Left cardiac atrium (tissue), 4 donors: ENCODE data around the gene TMEM240. TPM values are rescaled to one million over a fixed set of nuclear protein-coding genes. Genes with fewer than 3 reads are reported as not detected.
"Not testable (repeated sequence)": the region's sequence is repeated elsewhere in the genome, so short reads cannot be mapped to it uniquely, and the experiment has no call there.

Source experiments
- ATAC-seq, 2 donors: fragments of 200-7000 bp; cut with Tn5 transposase; one replicate each; pipeline ENCODE4 v1.9.1; 2020; ENCODE audit warnings: mild to moderate bottlenecking in 2 of 2, moderate library complexity in 2 of 2
- DNase-seq: peaks from one replicate; pipeline ENCODE4 v3.0.0-alpha.2; 2020
- intact Hi-C, 2 donors: fragments of 100-400 bp; cut with DNase I; formaldehyde crosslinking; loops; one replicate each; pipeline versions ENCODE4 v1.14.1 to v1.15.1; 2022 to 2023
- total RNA-seq, 2 donors: library from RNA; stranded (reverse); fragmentation: NEBNext Ultra II Directional; extraction: Animal tissue kit (Norgen Biotek cat#: 25700); gene quantifications; one replicate each; pipeline ENCODE4 v1.2.1, GENCODE V29; 2021
- donor health status: DM: no; HTN: yes; CAD: no.
- donor health status: DM: no; HTN: yes; CAD: no; lungs with severe emphysema.
- donor health status: DM: yes; HTN: yes; CAD: no.
- donor health status: Dilated cardiomyopathy.

The TMEM240 gene
- total RNA-seq, 2 donors from 2014 or later = 4.6 to 5.4 TPM

GRCh38 chr1:1529936-1530335 is 10.5 kb downstream of the TMEM240 start:
- intact Hi-C loops = no loop called here
- DNase-seq (no peak), ATAC-seq (no peak)

- intact Hi-C loops = no loop called here
- ATAC-seq = no peak
Measured at GRCh38 chr1:1529321-1529720, 11.1 kb downstream of the TMEM240 start.

DNA sequence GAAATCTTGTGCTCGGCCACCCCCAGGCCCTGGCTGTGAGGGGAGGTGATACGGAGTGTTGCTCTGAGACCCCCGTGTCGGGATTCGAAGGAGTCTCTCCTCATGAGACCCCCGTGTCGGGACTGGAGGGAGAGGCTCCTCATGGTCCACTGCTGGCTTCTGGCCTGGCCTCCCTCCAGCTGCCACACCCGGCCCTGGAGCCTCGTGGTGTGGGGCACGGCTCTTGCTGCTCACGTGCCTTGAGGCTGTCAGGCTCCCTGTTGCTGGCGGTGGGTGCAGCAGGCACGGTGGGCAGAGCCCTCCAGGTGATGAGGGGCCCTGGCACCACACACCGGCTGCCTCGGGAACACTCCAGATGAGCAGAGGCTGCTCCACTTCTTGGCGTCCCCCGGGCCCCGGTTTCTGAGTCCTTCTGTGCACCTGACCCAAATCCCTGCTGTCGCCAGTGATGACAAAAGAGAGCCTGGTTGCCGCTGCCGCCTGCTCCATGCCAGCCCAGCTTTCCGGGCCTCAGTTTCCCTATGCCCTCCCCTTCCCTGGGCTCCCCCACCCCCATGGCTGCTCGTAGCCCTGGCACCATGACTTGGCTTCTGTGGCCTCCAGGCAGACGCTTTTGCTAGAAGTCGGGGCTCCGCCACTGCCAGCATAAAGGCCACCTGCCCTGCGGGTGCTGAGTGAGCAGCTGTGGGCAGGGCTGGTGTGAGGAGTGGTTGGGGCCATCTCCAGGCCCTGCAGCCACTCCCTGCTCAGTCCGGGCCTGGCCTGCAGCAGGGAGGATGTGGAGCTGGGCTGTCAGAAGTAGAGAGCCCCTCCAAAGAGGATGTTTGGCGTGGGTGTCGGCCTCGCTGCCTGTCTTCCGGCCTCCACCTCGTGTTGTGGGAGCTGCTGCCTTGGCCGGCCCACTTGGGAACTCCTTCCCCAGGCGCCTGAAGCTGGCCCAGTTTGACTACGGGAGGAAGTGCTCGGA is 11.8 kb downstream of the TMEM240 start:
- ATAC-seq = no peak
- intact Hi-C loops = no loop called here
- no peak for DNase-seq

More at GRCh38 chr1:1529321-1529720, 11.1 kb downstream of the TMEM240 start:
- no peak for DNase-seq

DNA sequence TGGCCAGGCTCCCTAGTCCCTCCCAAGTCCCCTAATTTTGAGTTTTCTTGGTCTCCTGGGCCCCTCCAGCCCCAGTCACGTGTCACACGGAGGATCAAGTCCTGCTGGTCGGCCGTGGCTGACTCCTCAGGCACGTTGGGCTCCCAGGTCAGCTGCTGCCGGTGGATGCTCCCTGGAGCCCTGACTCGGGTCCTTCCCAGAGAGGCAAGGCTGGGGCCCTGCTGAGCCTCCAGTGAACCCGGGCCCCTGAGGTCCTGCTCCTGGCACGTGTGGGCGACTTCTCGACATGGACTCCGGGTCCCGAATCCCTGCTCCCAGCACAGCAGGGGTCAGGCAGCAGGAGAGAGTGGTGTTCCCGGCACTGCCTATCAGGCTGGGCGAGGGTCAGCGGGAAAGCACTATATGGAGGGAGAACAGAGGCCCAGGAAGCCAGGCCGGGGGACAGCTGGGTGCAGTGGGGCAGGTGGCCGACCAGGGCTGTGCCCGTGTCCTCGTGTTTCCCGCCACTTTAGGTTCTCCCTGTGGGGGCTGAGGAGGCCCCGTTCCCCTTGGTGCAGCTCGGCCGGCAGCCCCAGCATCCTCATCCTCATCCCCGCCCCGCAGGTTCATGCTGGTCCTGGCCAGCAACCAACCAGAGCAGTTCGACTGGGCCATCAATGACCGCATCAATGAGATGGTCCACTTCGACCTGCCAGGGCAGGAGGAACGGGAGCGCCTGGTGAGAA is 13.2 kb downstream of the TMEM240 start:
- ATAC-seq (no peak), DNase-seq (no peak)
- intact Hi-C loops = no loop called here

DNA sequence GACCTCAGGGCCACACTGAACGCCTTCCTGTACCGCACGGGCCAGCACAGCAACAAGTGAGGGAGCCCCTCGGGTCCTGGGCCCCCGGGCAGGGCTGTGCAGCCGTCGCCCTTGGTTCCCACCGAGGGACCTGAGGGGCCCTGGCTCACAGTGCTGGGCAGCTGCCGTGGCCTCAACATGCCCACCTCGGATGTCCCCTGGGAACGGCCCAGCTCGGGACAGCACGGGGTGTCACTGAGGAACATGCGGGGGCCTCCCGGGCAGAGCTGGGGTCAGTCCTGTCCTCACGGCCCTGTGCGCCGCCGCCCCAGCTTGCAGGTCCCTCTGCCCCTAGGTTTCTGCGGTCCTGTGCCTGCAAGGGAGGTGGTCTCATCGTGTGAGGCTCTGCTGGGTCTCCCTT is 13.9 kb downstream of the TMEM240 start:
- intact Hi-C loops, DNase-seq, ATAC-seq: not testable (repeated sequence)

DNA sequence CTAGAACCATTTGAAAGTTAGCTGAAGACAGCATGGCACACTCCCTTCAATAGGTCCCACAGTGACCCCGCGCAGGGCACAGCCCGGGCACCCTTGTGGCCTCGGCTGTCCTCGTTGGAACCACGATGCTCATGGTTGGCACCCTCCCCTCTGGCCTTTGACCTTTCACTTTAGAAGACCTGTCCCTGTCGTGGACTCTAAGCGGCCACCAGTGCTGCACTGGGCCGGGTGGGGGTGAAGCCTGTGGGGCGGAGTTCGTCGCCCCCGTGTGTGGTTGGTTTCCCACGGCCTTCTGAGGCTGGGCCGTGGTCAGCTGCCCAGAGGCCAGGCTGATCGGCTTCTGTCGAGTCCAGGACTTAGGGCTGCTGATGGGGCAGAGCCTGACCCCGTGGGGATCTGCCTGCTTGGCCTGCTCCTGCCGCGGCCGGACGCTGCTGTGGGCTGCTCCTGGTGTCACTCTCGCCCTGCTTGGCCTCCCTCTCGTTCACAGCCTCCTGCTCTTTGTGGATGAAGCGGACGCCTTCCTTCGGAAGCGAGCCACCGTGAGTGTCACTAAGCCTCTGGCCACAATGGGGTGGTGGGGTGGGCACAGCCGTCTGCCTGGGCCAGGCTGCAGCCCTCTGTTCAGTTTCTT is 15.6 kb downstream of the TMEM240 start:
- DNase-seq, intact Hi-C loops, ATAC-seq: not testable (repeated sequence)

DNA sequence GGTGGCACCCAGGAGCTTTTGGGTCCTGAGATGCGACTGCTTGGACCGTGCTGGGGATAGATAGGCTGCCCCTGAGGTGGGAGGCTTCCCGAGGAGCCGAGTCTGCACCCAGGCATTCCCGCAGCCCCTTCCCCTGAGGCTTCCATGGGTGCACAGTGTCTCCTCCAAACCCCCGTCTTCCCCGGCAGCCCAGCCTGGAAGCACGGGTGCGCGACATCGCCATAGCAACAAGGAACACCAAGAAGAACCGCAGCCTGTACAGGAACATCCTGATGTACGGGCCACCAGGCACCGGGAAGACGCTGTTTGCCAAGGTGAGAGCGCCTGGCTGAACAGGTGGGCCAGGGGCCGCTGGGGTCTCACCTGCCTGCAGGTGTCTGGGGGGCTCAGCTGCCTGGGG is 16.8 kb downstream of the TMEM240 start:
- DNase-seq, intact Hi-C loops, ATAC-seq: not testable (repeated sequence)

DNA sequence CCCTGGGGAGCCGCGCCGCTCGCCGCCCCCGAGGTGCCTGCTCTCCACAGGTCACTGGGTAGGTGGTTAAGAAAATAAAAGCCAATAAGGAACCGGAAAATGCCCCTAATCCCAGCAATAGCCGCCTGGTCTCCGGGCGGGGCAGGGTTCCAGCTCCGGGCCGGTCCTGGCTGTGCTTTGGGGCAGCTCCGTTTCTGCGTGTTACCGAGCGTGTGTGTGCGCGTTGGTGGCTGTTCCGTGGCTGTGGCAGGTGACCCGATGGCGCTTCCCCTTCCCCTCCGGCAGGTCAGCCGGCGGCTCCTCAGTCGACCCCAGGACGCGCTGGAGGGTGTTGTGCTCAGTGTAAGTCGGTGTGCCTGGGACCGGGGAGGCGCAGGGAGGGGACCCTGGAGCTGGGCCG is 17.2 kb downstream of the TMEM240 start:
- DNase-seq, intact Hi-C loops, ATAC-seq: not testable (repeated sequence)

GRCh38 chr1:1522536-1522935 is 17.9 kb downstream of the TMEM240 start:
- intact Hi-C loops, DNase-seq, ATAC-seq: not testable (repeated sequence)

- no peak for ATAC-seq
- intact Hi-C loops = no loop called here
- no peak for DNase-seq
Measured at GRCh38 chr1:1521331-1521730, 19.1 kb downstream of the TMEM240 start.

GRCh38 chr1:1519805-1520505 is 20.5 kb downstream of the TMEM240 start:
- DNase-seq, ATAC-seq, intact Hi-C loops: not testable (repeated sequence)

DNA sequence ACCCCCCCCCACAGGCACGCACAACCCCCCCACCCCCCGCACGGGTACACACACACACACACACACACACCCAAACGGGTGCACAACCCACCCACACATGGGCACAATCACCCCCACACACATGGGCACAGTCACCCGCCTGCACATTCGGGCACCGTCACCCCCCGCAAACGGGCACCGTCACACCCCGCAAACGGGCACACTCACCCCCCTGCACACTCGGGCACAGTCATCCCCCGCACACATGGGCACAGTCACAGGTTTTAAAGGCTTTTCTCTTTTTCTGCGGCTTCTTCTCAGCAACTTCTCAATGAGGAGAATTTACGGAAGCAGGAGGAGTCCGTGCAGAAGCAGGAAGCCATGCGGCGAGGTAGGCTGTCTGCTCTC is 21.8 kb downstream of the TMEM240 start:
- intact Hi-C loops, DNase-seq, ATAC-seq: not testable (repeated sequence)

DNA sequence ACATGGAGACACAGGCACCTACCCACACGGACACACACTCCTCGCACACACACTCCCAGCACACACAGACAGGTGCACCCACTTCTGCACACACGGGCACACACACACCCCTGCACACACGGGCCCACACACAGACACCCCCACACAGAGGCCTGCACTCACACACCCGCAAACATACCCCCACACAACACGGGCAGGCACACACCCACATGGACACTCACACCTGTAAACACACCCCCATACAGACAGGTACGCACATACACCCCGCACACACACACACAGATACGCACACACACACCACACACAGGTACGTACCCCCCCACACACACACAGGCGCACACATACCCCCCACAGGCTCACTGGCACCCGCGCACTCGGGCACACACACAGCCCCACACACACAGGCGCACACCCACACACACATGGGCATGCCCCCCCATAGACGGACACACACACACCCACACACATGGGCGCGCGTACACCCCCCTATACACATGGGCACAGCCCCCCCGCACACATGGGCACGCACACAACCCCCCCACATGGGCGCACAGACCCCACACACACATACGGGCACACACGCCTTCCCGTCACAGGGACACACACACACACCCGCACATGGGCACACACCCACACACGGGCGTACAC is 22.3 kb downstream of the TMEM240 start:
- intact Hi-C loops = no loop called here

DNA sequence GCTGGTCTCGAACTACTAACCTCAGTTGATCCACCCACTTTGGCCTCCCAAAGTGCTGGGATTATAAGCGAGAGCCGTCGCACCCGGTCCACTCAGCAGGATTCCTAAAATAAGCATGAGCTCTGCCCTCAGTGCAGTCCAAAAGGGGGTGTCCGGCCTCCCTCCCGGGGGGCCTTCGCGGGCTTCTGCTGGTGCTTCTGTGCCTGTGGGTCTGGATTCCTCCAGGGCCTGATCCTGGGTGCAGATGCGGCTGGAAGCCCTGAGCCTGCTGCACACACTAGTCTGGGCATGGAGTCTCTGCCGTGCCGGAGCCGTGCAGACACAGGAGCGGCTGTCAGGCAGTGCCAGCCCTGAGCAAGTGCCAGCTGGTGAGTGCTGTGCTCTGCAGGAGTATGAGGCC is 23.5 kb downstream of the TMEM240 start:
- ATAC-seq, DNase-seq, intact Hi-C loops: not testable (repeated sequence)

More for the DNA sequence above, 22.3 kb downstream of the TMEM240 start:
- no peak for ATAC-seq
- DNase-seq = no peak

GRCh38 chr1:1514376-1514775 is 26.0 kb downstream of the TMEM240 start:
- DNase-seq, intact Hi-C loops: not testable (repeated sequence)

GRCh38 chr1:1513675-1514074 is 26.7 kb downstream of the TMEM240 start:
- intact Hi-C loops, ATAC-seq, DNase-seq: not testable (repeated sequence)

More at GRCh38 chr1:1514376-1514775, 26.0 kb downstream of the TMEM240 start:
- ATAC-seq = not testable (repeated sequence)

DNA sequence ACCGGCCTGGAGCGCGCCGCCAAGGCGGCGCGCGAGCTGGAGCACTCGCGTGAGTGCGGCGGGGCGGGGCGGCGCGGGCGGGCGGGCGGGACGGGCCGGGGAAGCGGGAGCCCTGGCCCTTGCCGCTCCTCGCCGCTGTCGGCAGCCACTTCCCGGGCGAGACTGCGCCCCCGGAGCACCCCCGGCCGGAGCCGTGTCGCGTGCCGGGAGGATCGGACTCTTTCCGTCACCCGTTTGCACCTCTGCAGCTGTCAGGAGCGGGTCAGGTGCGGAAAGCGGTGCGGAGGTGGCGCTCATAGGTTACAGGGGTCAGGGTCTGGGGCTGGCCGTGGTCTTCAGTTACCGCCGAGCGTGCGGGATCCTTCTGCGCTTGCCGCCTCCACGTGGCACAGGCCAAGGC is 28.0 kb downstream of the TMEM240 start:
- DNase-seq, intact Hi-C loops, ATAC-seq: not testable (repeated sequence)
